Activated T-helper 9 cell treated with anti-CD3 and anti-CD28 coated beads, Interleukin-2, amount 50 U/mL, for 16 hours (primary cell): ENCODE data around the gene TTC13.

Experiments used
- DNase-seq: peaks from one replicate; pipeline ENCODE4 v3.0.0-alpha.2; 2020; ENCODE audit warnings: low read depth

TTC13 gene

DNA sequence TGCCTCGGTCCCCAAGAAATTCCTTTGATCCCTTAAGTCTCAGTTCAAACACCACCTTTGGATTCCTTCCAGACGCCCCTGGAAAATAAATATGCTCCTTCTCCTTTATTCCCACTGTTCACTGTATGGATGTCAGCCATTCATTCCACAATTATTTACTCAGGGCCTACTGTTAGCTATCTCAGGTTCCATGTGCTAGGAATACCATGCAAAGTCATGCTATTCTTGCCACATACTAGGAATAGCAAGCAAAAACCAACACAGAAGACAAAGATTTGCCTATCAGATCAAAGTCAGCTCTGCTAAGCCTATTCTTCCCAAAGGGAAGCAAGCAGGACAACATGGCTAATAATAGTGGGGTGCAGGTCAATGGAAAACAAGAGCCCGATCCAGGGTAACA is 29.8 kb downstream of the TTC13 start:
- no peak for DNase-seq

DNA sequence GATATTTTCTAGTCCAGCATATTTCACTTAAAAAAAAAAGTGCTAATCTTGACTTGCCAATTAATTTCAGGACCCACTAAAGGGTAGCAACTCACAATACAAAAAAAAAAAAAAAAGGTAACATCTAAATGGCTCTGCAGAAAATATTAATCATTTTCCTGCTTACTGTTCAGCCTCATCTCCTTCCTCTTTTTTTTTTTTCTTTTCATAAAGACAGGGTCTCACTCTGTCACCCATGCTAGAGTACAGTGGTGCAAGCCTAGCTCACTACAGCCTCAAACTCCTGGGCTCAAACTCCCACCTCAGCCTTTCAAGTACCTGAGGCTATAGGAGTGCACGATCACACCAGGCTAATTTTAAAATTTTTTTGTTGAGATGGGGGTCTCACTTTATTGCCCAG is 30.4 kb downstream of the TTC13 start:
- no peak for DNase-seq

DNA sequence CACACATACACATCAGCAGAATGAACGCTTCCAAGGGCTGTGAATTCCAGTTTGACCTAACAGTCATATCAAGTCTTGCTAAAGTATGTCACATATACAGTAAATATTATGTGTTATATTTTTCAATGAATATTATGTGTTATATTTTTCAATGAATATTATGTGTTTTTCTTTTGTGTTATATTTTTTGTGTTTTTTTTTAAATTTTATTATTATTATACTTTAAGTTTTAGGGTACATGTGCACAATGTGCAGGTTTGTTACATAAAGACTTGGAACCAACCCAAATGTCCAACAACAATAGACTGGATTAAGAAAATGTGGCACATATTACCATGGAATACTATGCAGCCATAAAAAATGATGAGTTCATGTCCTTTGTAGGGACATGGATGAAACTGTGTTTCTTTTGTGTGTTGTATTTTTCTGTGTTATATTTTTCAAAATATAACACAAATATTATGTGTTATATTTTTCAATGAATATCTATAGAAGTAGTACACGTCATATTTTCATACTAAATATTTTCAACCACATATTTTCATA is 35.5 kb downstream of the TTC13 start:
- no peak for DNase-seq

DNA sequence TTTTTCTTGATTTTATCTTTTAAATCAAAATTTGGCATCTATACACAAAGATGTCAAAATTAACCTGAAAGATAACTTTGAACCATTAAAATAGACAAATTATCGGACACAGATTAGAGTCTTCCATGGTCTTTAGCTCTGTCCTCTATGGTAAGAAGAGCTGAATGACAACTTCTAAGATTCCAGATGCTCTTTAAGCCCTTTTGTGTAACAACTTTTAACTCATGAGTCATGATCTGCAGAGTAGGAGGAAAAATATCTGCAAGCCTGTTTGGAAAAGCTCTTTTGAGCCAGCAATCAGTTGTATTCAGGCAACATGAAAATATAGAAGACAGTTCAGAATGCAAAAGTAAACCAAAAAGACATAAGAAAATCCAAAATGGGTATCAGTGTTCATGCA is 37.8 kb downstream of the TTC13 start:
- DNase-seq, result no peak

DNA sequence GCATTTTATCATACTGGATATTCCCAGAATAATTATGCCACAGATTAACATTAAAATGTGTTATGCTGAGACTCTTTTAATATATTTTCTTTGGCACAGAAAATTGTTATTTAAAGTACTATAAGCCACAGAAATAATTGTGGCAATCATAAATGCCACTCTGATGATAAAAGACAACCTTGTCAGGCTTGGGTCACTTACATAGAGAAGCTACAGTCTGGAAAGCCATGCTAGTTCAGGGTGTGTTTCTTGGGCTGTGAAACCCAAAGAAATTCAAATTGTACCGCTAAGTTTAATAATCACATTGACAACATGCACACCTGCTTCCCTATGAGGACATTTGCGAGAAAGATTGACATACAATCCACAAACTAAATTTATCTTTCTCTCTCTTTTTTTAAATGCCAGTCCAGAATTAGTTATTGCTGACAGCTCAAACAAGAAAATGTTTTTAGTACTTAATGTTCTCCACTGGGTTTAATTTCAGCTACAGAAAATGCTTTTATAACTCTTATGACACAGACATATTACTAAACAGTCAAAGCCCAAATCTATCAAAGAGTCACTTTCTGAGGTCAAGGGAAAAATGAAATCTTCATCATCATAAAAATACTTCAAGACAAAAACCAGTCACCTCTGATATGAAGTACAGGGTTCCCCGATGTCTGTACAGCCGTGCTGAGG is 38.7 kb downstream of the TTC13 start:
- no peak for DNase-seq

DNA sequence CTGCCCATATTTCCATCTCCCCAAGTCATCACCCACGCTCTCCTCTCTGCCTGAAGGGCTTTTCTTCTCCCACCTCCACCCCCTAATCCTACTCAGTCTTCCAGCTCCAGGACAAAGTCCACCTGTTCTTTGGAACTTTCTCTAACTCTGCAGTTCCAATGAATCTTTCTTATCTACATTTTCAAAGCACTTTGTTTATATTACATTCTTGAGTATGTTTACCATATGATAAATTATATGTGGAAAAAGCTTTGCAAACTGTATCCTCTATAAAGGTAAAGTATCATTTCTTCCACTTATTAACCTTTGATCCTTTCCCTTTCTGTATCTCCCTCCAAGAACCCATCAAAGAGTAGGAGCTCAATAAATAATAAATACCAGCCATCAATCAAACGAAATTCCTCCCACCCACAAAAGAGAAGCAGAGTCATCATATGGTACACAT is 39.7 kb downstream of the TTC13 start:
- DNase-seq, result no peak

DNA sequence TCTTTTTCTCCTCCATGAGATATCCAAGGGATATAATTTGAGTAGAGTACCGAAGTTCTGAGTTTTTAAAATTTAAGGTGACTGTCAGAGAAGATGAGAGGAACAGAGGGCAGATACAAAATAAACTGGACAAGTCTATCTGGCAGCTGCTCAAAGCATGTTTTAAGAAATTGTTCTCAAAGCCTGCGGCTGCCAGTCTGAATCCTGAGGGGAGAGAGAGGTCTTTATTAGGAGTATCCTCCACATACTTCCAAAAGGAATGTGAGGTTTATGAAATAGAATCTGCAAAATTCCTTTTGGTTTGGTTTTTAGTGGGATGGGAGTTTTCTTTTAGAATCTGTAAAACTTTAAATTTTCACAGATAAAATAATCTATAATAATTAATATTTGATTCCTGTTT is 41.3 kb downstream of the TTC13 start:
- DNase-seq, result no peak

DNA sequence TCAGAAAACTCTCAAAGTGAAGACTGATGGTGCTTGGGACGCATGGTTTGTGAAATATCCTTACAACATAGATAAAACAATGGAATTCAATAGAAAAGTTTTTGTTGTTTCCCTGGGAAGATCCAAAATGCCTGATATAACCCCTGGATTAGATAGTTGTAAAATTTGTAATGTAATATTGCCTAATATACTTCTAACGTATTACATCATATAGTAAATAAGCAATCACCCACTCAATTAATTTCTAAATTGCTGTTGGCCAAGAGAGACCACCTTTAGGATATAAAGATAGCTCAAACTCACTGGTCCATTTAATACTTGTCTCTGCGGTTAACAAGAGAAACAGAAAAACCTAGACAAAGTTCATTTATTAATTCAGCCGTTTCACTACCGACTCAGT is 42.2 kb downstream of the TTC13 start:
- DNase-seq, result no peak

- DNase-seq, result no peak
Measured at GRCh38 chr1:230935852-230936251, 42.8 kb downstream of the TTC13 start.

- no peak for DNase-seq
Measured at GRCh38 chr1:230930986-230931385, 47.7 kb downstream of the TTC13 start.

DNA sequence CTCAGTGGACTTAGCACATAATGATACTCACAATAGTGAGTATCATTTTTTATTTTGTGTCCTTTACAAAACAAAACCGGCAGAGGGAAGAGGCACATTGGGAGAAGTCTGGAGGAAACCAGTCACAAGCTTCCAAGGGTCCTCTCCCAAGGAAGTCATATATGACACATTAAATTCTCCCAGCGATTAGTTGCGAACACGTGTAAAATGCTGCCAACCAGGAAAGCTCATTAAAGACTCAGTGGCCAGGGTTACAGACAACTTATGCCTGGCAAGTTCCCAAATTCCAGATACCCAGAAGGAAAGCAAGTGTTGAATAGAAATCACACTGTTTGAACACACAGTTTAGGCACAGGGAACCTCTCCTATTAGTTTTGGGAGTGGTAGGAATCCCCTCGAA is 52.5 kb downstream of the TTC13 start:
- no peak for DNase-seq

DNA sequence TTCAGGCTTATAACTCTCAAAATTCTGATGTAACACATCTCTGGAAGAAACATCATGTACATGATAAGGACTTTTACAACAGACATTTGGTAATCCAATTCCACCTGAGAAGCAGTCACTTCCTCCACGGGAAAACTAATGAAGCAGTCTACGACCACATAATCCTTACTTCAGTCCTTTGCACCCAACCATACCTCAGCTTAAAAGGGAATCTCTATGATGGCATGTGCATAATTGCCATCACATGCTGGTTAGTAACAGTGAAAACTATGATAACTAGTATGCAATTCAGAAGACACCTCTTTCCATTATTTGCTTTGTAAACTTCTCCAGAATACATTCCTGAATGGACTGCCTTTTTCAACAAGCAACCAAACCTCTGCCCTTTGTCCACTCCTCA is 53.1 kb downstream of the TTC13 start:
- no peak for DNase-seq

DNA sequence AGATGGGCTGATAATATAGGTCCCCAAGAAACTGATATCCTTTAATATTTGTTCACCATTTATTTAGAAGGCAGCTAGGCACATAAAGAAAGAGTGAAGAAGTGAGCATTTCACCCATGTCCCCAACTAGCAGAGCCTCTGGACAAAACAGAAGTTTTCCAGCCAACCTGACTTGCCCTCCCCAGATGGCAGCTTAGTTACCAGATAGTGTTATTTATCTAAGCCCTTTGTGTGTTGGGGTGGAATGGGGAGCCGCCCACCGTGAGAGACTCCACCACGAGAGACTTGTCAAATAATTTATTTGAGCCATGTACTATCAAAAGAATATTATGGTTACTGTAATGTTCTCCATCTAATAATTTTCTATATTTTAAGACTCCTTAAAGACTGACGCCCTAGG is 55.5 kb downstream of the TTC13 start:
- DNase-seq, result no peak

DNA sequence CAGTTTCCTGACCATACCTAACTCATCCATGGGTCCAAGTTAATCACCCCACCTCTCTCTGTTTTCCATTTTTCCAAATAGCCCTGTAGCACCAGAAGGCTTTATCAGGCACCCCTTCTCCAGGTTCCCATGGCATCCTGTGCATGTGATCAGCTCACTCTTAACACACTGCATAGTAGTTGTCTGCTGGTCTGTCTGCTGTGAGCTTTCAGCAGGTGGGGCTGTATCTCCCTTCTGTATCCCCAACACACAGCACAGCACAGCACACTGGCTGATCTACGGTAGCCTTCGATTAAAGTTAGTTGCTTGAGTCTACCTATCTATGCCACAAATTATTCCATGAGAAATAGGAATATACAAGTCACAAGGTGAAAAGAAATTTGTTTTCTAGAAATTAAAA is 56.0 kb downstream of the TTC13 start:
- no peak for DNase-seq

DNA sequence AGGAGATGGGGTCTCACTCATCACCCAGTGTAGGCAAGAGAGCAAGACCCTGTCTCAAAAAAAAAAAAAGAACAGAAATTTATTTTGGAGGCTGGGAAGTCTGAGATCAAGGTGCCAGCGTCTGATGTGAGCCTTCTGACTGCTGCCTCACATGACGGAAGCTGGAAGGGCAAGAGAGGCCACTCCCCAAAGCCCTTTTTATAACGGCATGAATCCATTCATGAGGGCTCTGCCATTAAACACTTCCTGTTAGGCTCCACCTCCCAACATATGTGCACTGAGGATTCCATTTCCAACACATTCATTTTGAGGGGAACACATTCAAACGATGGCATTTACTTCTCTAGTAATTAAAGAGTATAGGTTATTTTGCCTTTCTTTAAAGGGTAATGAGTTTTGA is 59.5 kb downstream of the TTC13 start:
- no peak for DNase-seq

DNA sequence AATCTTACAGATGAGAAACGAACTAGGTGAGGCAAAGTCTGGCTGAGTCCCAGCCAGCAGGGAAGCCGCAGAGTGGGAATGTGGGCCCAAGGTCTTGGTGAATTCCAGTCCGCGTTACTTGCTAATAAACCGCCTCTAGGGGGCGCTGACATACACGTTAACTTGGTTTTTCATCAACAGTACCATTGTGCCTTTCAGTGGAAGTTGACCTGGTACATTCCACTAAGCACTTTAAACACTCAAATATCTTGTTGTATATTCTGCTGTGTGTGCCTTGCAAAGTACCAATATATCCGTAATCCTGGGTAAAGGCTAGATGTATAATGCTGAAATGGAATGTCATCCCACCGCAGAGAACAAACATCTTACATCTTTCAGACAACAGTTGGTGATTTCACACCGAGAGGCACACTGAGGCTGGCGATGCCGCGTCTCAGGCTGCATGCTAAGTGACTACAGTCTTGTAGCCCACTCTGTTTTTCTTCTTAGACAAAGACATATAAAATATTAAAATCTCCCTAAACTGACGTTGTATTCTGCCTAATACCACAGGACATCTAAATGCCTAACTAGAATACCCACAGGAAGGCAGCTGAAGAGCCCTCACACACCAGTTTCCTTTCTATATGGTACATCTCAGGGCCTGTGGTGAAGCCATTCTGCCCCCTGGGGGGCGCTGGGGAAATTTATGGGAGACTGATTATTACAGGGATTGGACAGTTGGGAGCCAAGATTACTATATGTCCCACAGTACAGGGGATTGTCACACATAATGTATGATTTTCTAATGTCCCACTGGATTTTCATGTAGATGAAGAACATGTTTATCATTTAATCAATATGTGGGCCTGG is 61.2 kb downstream of the TTC13 start:
- peak; percentile 50 for DNase-seq

DNA sequence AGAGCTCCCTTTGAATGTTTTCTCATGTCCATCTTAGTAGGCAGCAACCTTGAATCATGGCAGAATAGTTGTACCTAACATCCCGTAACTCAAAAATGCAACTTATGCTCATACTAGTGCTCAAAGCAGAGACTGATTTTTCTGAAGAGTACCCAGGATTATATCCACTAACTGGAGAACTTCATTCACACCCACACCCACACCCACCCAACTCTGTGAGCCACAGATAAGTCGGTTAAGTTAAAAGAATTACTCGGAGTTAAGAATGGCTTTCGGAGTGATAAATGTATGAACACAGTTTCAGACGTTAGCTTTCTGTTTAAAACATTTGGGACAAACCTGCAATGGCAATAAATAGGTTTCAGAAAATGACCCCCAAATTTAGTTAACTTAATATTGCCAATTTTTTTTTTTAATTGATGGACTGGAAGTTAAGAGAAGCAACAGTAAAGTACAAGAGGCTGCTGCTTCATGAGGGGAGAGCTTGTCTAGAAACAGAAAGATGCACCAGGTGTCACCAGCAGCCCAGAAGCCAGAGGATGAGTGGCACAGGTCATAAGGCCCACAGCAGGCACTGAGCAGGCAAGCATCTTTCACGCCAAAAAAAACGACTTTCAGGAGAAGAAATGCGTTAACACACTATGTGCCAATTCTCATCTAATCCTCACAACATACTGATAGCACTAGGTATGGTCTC is 61.9 kb downstream of the TTC13 start:
- no peak for DNase-seq

- no peak for DNase-seq
Measured at GRCh38 chr1:230915078-230915477, 63.6 kb downstream of the TTC13 start.

DNA sequence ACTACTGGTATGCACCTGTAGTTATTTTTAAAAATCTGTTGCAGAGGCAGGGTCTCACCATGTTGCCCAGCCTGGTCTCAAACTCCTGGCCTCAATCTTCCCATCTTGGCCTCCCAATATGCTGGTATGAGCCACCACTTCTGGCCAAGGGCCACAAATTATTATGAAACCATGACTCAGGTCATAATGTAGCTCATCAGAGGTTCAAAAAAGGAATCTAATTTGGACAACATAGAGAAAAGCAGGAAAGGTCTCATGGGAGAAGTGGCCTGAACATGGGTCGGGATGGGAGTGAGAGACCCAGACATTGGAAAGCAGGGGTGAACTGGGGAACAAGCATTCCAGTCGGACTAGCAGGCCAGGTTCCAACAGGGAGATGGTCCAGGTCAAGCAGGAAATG is 65.2 kb downstream of the TTC13 start:
- DNase-seq, result no peak

GRCh38 chr1:230910755-230911117 is 67.9 kb downstream of the TTC13 start:
- DNase-seq, result no peak

DNA sequence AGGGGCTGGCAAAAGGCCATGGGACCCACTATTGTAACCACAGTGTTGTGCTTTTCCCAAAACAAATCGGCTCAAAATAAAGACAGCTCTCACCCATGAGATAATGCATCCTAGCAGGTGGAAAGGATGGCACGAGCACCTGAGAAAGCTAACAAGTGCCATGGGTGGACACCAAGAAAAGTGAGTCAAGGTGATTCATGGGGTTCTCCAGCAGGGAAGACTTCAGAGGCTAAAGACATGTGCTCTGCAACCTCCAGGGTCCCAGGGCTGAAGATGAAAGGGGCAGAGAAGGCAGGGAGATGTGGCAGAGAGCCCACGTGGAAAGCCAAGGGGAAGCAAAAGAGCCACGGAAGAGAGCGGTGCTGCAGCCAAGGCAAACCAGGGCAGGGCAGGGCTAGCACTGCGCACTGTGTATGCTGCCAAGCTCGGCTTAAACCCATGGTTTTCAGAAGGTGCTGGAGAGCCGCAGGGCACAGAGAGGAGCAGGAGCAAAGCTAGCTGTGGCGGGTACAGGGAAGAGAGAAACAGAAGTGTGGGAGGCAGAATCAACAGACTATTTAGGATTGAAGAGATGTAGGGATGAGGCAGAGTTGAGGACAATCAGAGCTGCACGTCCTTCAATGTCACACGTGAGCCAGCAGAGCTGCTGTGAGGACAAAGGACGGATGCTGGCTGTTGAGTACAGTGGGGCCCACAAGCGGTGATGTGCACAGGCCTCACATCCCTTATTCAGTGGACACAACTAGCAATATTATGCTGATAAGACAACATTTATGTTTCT is 68.5 kb downstream of the TTC13 start:
- DNase-seq, result no peak
